Stimulated activated effector memory CD8-positive, alpha-beta T cell treated with anti-CD3 and anti-CD28 coated beads, Interleukin-12 subunit alpha, Interleukin-12 subunit beta, amount 100 ng/mL, for 72 hours (primary cell): ENCODE measurements around the gene TMEM132C.

Experiments used
- ATAC-seq: fragments of 150-1000 bp; cut with Tn5 transposase; 2 replicates; pipeline ENCODE4 v1.10.0; 2021
- DNase-seq, 2 donors: peaks; one replicate each; pipeline ENCODE4 v3.0.0; 2021 to 2022; ENCODE audit warnings: low spot score in 2 of 2
- H3K27ac Mint-ChIP-seq: one replicate; pipeline ENCODE4 v1.8.0; 2022; ENCODE audit warnings: mild to moderate bottlenecking, mixed read lengths
- H3K36me3 Mint-ChIP-seq: one replicate; pipeline ENCODE4 v1.8.0; 2022; ENCODE audit warnings: mild to moderate bottlenecking, mixed read lengths
- H3K4me1 Mint-ChIP-seq: one replicate; pipeline ENCODE4 v1.8.0; 2022; ENCODE audit warnings: mixed read lengths
- H3K4me3 Mint-ChIP-seq: one replicate; pipeline ENCODE4 v1.8.0; 2022; ENCODE audit warnings: mild to moderate bottlenecking, mixed read lengths
- H3K9me3 Mint-ChIP-seq: one replicate; pipeline ENCODE4 v1.8.0; 2022; ENCODE audit warnings: mixed read lengths

TMEM132C gene

GRCh38 chr12:128513331-128513730, 246.4 kb downstream of the TMEM132C start:
- Mint-ChIP-seq H3K4me1 (no peaks in the 10 kb centered on the region), H3K27ac (no peak overlapping the region), H3K36me3 (no peaks in the 10 kb centered on the region), H3K9me3 (no peaks in the 10 kb centered on the region), H3K4me3 (no peak overlapping the region)
- DNase-seq: no peak
- no peak for ATAC-seq

GRCh38 chr12:128513831-128514230, 246.9 kb downstream of the TMEM132C start:
- DNase-seq: no peak
- no peaks in the 10 kb centered on the region for H3K36me3 Mint-ChIP-seq
- H3K9me3 Mint-ChIP-seq: no peaks in the 10 kb centered on the region
- no peak overlapping the region for H3K27ac Mint-ChIP-seq
- no peaks in the 10 kb centered on the region for H3K4me1 Mint-ChIP-seq
- ATAC-seq: no peak
- no peak overlapping the region for H3K4me3 Mint-ChIP-seq

GRCh38 chr12:128518644-128519043, 251.7 kb downstream of the TMEM132C start:
- no peak for DNase-seq
- Mint-ChIP-seq H3K27ac (no peak overlapping the region), H3K4me3 (no peak overlapping the region), H3K4me1 (no peaks in the 10 kb centered on the region), H3K9me3 (no peaks in the 10 kb centered on the region), H3K36me3 (no peaks in the 10 kb centered on the region)
- ATAC-seq: no peak

- Mint-ChIP-seq H3K4me3 (no peak overlapping the region), H3K36me3 (no peaks in the 10 kb centered on the region), H3K4me1 (no peaks in the 10 kb centered on the region), H3K9me3 (no peaks in the 10 kb centered on the region), H3K27ac (no peak overlapping the region)
- ATAC-seq: no peak
- no peak for DNase-seq
Observed at GRCh38 chr12:128519426-128519825, 252.5 kb downstream of the TMEM132C start.

GRCh38 chr12:128521981-128522380, 255.0 kb downstream of the TMEM132C start:
- Mint-ChIP-seq H3K27ac (no peak overlapping the region), H3K4me3 (no peak overlapping the region), H3K36me3 (no peaks in the 10 kb centered on the region), H3K9me3 (no peaks in the 10 kb centered on the region), H3K4me1 (no peaks in the 10 kb centered on the region)
- no peak for ATAC-seq
- DNase-seq: no peak

- Mint-ChIP-seq H3K36me3 (no peaks in the 10 kb centered on the region), H3K27ac (no peak overlapping the region), H3K4me1 (no peaks in the 10 kb centered on the region), H3K4me3 (no peak overlapping the region), H3K9me3 (no peaks in the 10 kb centered on the region)
- ATAC-seq (no peak), DNase-seq (no peak)
Observed at GRCh38 chr12:128524439-128524838, 257.5 kb downstream of the TMEM132C start.

GRCh38 chr12:128531170-128531569, 264.2 kb downstream of the TMEM132C start:
- Mint-ChIP-seq H3K4me3 (no peak overlapping the region), H3K9me3 (no peaks in the 10 kb centered on the region), H3K27ac (no peak overlapping the region), H3K4me1 (peaks cover 13% of the 10 kb centered on the region), H3K36me3 (no peaks in the 10 kb centered on the region)
- ATAC-seq: no peak
- no peak for DNase-seq

GRCh38 chr12:128534906-128535305, 267.9 kb downstream of the TMEM132C start:
- H3K36me3 Mint-ChIP-seq: no peaks in the 10 kb centered on the region
- H3K27ac Mint-ChIP-seq: no peak overlapping the region
- no peaks in the 10 kb centered on the region for H3K9me3 Mint-ChIP-seq
- H3K4me1 Mint-ChIP-seq: peaks cover 13% of the 10 kb centered on the region
- ATAC-seq (peak; percentile 85), DNase-seq (no peak)
- H3K4me3 Mint-ChIP-seq: no peak overlapping the region

GRCh38 chr12:128536810-128537209, 269.8 kb downstream of the TMEM132C start:
- peaks cover 13% of the 10 kb centered on the region for H3K4me1 Mint-ChIP-seq
- ATAC-seq: no peak
- H3K9me3 Mint-ChIP-seq: no peaks in the 10 kb centered on the region
- H3K4me3 Mint-ChIP-seq: no peak overlapping the region
- no peak for DNase-seq
- no peak overlapping the region for H3K27ac Mint-ChIP-seq
- no peaks in the 10 kb centered on the region for H3K36me3 Mint-ChIP-seq

- H3K4me3 Mint-ChIP-seq: no peak overlapping the region
- no peaks in the 10 kb centered on the region for H3K36me3 Mint-ChIP-seq
- no peak overlapping the region for H3K27ac Mint-ChIP-seq
- no peak for DNase-seq
- ATAC-seq: no peak
- H3K9me3 Mint-ChIP-seq: no peaks in the 10 kb centered on the region
- H3K4me1 Mint-ChIP-seq: peaks cover 13% of the 10 kb centered on the region
Observed at GRCh38 chr12:128537668-128538067, 270.7 kb downstream of the TMEM132C start.

- DNase-seq: no peak
- H3K4me1 Mint-ChIP-seq: peaks cover 7% of the 10 kb centered on the region
- H3K4me3 Mint-ChIP-seq: no peak overlapping the region
- peak; percentile 72 for ATAC-seq
- H3K27ac Mint-ChIP-seq: no peak overlapping the region
- H3K9me3 Mint-ChIP-seq: no peaks in the 10 kb centered on the region
- no peaks in the 10 kb centered on the region for H3K36me3 Mint-ChIP-seq
Observed at GRCh38 chr12:128542844-128543243, 275.9 kb downstream of the TMEM132C start.

- no peak for DNase-seq
- Mint-ChIP-seq H3K27ac (no peak overlapping the region), H3K9me3 (no peaks in the 10 kb centered on the region), H3K4me3 (no peak overlapping the region), H3K4me1 (peaks cover 7% of the 10 kb centered on the region), H3K36me3 (no peaks in the 10 kb centered on the region)
- no peak for ATAC-seq
Observed at GRCh38 chr12:128543460-128543859, 276.5 kb downstream of the TMEM132C start.

- Mint-ChIP-seq H3K4me1 (peaks cover 7% of the 10 kb centered on the region), H3K4me3 (no peak overlapping the region), H3K36me3 (no peaks in the 10 kb centered on the region), H3K27ac (no peak overlapping the region), H3K9me3 (no peaks in the 10 kb centered on the region)
- no peak for DNase-seq
- no peak for ATAC-seq
Observed at GRCh38 chr12:128543971-128544370, 277.0 kb downstream of the TMEM132C start.

GRCh38 chr12:128548949-128549348, 282.0 kb downstream of the TMEM132C start:
- Mint-ChIP-seq H3K4me1 (no peaks in the 10 kb centered on the region), H3K9me3 (no peaks in the 10 kb centered on the region), H3K4me3 (no peak overlapping the region), H3K36me3 (no peaks in the 10 kb centered on the region), H3K27ac (no peak overlapping the region)
- DNase-seq (no peak), ATAC-seq (no peak)

GRCh38 chr12:128549601-128550218, 282.7 kb downstream of the TMEM132C start:
- Mint-ChIP-seq H3K9me3 (no peaks in the 10 kb centered on the region), H3K36me3 (no peaks in the 10 kb centered on the region), H3K4me1 (no peaks in the 10 kb centered on the region), H3K4me3 (no peak overlapping the region), H3K27ac (no peak overlapping the region)
- no peak for ATAC-seq
- DNase-seq: no peak

- no peak for DNase-seq
- H3K4me1 Mint-ChIP-seq: no peaks in the 10 kb centered on the region
- no peaks in the 10 kb centered on the region for H3K9me3 Mint-ChIP-seq
- H3K27ac Mint-ChIP-seq: no peak overlapping the region
- no peak overlapping the region for H3K4me3 Mint-ChIP-seq
- ATAC-seq: no peak
- no peaks in the 10 kb centered on the region for H3K36me3 Mint-ChIP-seq
Observed at GRCh38 chr12:128551266-128551665, 284.3 kb downstream of the TMEM132C start.
